Natural killer cell (primary cell): ENCODE data around the gene CCDC88C. TPM values are rescaled to one million over a fixed set of nuclear protein-coding genes. Genes with fewer than 3 reads are reported as not detected.

ENCODE experiments used
- ATAC-seq, 3 donors: fragments of 150-1000 bp in 2 of 3; fragments of 200-7000 bp in 1 of 3; cut with Tn5 transposase; 1 replicate in 1 of 3; 2 replicates in 2 of 3; pipeline ENCODE4 v1.10.0; 2021; ENCODE audit warnings: mild to moderate bottlenecking in 2 of 3, moderate library complexity in 2 of 3
- DNase-seq, 2 donors: peaks; one replicate each; pipeline versions ENCODE4 v3.0.0 to v3.0.0-alpha.2; 2013 to 2021; ENCODE audit warnings: mixed read lengths in 1 of 2
- H3K27ac ChIP-seq: one replicate; pipeline ENCODE4 v1.5.1; 2013; ENCODE audit warnings: mild to moderate bottlenecking, low read length
- H3K27me3 ChIP-seq: one replicate; pipeline ENCODE4 v1.6.1; 2013; ENCODE audit warnings: low read length; ENCODE audit not compliant: control insufficient read depth, insufficient read depth
- H3K36me3 ChIP-seq: one replicate; pipeline ENCODE4 v1.6.1; 2013; ENCODE audit warnings: low read length; ENCODE audit not compliant: control insufficient read depth, insufficient read depth
- H3K4me1 ChIP-seq: one replicate; pipeline ENCODE4 v1.6.1; 2013; ENCODE audit warnings: low read length; ENCODE audit not compliant: control insufficient read depth, insufficient read depth
- H3K4me3 ChIP-seq: one replicate; pipeline ENCODE4 v1.5.1; 2013; ENCODE audit warnings: low read length
- H3K9me3 ChIP-seq: one replicate; pipeline ENCODE4 v1.6.1; 2013; ENCODE audit warnings: low read length; ENCODE audit not compliant: control insufficient read depth, insufficient read depth
- H3K27ac Mint-ChIP-seq, 2 donors: one replicate each; pipeline ENCODE4 v1.8.0; 2022; ENCODE audit warnings: mild to moderate bottlenecking in 2 of 2, mixed read lengths in 2 of 2, moderate library complexity in 1 of 2
- H3K27me3 Mint-ChIP-seq, 2 donors: one replicate each; pipeline ENCODE4 v1.8.0; 2022; ENCODE audit warnings: low read depth in 2 of 2, mixed read lengths in 2 of 2
- H3K36me3 Mint-ChIP-seq: one replicate; pipeline ENCODE4 v1.8.0; 2022; ENCODE audit warnings: mixed read lengths
- H3K4me1 Mint-ChIP-seq, 2 donors: one replicate each; pipeline ENCODE4 v1.8.0; 2022; ENCODE audit warnings: mixed read lengths in 2 of 2
- H3K4me3 Mint-ChIP-seq: one replicate; pipeline ENCODE4 v1.8.0; 2022; ENCODE audit warnings: mild to moderate bottlenecking, moderate library complexity, mixed read lengths
- H3K9me3 Mint-ChIP-seq, 2 donors: one replicate each; pipeline ENCODE4 v1.8.0; 2022; ENCODE audit warnings: mixed read lengths in 2 of 2
- CTCF ChIP-seq: fragments of 200-600 bp; IDR thresholded peaks from one replicate; pipeline ENCODE4 v1.8.0; 2022; ENCODE audit warnings: antibody characterized with exemption
- WGBS: methylation state at CpG from one replicate; pipeline ENCODE4 v1.1.7; 2013; ENCODE audit warnings: missing lambda C conversion rate; ENCODE audit not compliant: insufficient coverage; 5-methylcytosine and 5-hydroxymethylcytosine counted together
- intact Hi-C: fragments of 100-400 bp; cut with micrococcal nuclease; formaldehyde crosslinking; loops from one replicate; pipeline ENCODE4 v1.14.2; 2022
- total RNA-seq, 4 donors: library from RNA; stranded (reverse); fragments of 120-200 nt in 1 of 4; gene quantifications; one replicate each; pipeline versions ENCODE4 v1.2.3 to v1.2.4, GENCODE V29; 2013 to 2022

Gene CCDC88C
- total RNA-seq, 3 donors from 2014 or later (not counting 1 experiment from before 2014, with no cell fraction given) = 432 to 516 (median 438) TPM

GRCh38 chr14:91346838-91347173 is 70.8 kb downstream of the CCDC88C start:
- WGBS = 91% methylated on average over 4 of the region's 4 CpGs
- Mint-ChIP-seq H3K36me3 (no peaks in the 10 kb centered on the region), H3K4me1 (peaks cover 68 to 84% of the 10 kb centered on the region in 2 donors), H3K9me3 (no peaks in the 10 kb centered on the region), H3K27me3 (no peaks in the 10 kb centered on the region), H3K4me3 (peak overlapping the region; percentile 45), H3K27ac (peak overlapping the region; percentile 96 to 97)
- H3K27me3 ChIP-seq = no peaks in the 10 kb centered on the region
- H3K27ac ChIP-seq = peak overlapping the region; percentile 41
- H3K4me3 ChIP-seq = no peak overlapping the region
- no peak for TF ChIP-seq CTCF
- peaks cover 9% of the 10 kb centered on the region for H3K36me3 ChIP-seq
- H3K4me1 ChIP-seq = peaks cover 55% of the 10 kb centered on the region
- DNase-seq = no peak
- ATAC-seq = no peak
- no peaks in the 10 kb centered on the region for H3K9me3 ChIP-seq
- intact Hi-C loops = no loop called here

- Mint-ChIP-seq H3K27me3 (no peaks in the 10 kb centered on the region), H3K4me1 (peaks cover 58 to 73% of the 10 kb centered on the region in 2 donors), H3K4me3 (no peak overlapping the region), H3K36me3 (peaks cover 7% of the 10 kb centered on the region), H3K27ac (peak overlapping the region; percentile 70 to 96), H3K9me3 (no peaks in the 10 kb centered on the region)
- 66% methylated on average over 5 of the region's 5 CpGs for WGBS
- peaks cover 36% of the 10 kb centered on the region for H3K36me3 ChIP-seq
- ATAC-seq = no peak
- no peak overlapping the region for H3K27ac ChIP-seq
- no peak for TF ChIP-seq CTCF
- H3K4me3 ChIP-seq = no peak overlapping the region
- H3K9me3 ChIP-seq = no peaks in the 10 kb centered on the region
- peaks cover 28% of the 10 kb centered on the region for H3K4me1 ChIP-seq
- no peak for DNase-seq
- no peaks in the 10 kb centered on the region for H3K27me3 ChIP-seq
- intact Hi-C loops = no loop called here
These were observed 73.5 kb downstream of the CCDC88C start for GRCh38 chr14:91344096-91344495.

GRCh38 chr14:91343051-91343450 is 74.6 kb downstream of the CCDC88C start:
- H3K4me3 Mint-ChIP-seq = no peak overlapping the region
- 95% methylated on average over 11 of the region's 11 CpGs for WGBS
- Histone ChIP-seq H3K36me3 (peaks cover 46% of the 10 kb centered on the region), H3K27me3 (no peaks in the 10 kb centered on the region), H3K4me1 (peaks cover 19% of the 10 kb centered on the region), H3K9me3 (no peaks in the 10 kb centered on the region), H3K27ac (no peak overlapping the region), H3K4me3 (no peak overlapping the region)
- intact Hi-C loops = no loop called here
- peaks cover 48 to 64% of the 10 kb centered on the region in 2 donors for H3K4me1 Mint-ChIP-seq
- H3K9me3 Mint-ChIP-seq = no peaks in the 10 kb centered on the region
- H3K27me3 Mint-ChIP-seq = no peaks in the 10 kb centered on the region
- ATAC-seq (no peak), DNase-seq (no peak)
- H3K27ac Mint-ChIP-seq = peak overlapping the region; percentile 70 to 96
- H3K36me3 Mint-ChIP-seq = peaks cover 7% of the 10 kb centered on the region
- no peak for TF ChIP-seq CTCF

- no peaks in the 10 kb centered on the region for H3K9me3 Mint-ChIP-seq
- H3K27ac Mint-ChIP-seq = peak overlapping the region; percentile 70 to 96
- WGBS = 77% methylated on average over 12 of the region's 12 CpGs
- H3K36me3 Mint-ChIP-seq = peaks cover 7% of the 10 kb centered on the region
- H3K27ac ChIP-seq = no peak overlapping the region
- H3K4me3 Mint-ChIP-seq = no peak overlapping the region
- peaks cover 46 to 61% of the 10 kb centered on the region in 2 donors for H3K4me1 Mint-ChIP-seq
- DNase-seq (no peak), ATAC-seq (peak in 2 of 3 donors; percentile 29 to 52)
- TF ChIP-seq CTCF = no peak
- no peaks in the 10 kb centered on the region for H3K27me3 Mint-ChIP-seq
- H3K9me3 ChIP-seq = no peaks in the 10 kb centered on the region
- intact Hi-C loops = no loop called here
- H3K4me3 ChIP-seq = no peak overlapping the region
- H3K27me3 ChIP-seq = no peaks in the 10 kb centered on the region
- peaks cover 54% of the 10 kb centered on the region for H3K36me3 ChIP-seq
- peaks cover 18% of the 10 kb centered on the region for H3K4me1 ChIP-seq
These were observed 75.3 kb downstream of the CCDC88C start for GRCh38 chr14:91342206-91342760.
